ENCODE data around the gene DPYSL3.

DPYSL3 gene

GRCh38 chr5:147360816-147361215 lies 149.1 kb downstream of the DPYSL3 start:
- DNase-seq, result no peak

- no peak for DNase-seq
These were observed 150.3 kb downstream of the DPYSL3 start for GRCh38 chr5:147359581-147359980.

- DNase-seq, result no peak
These were observed 150.8 kb downstream of the DPYSL3 start for GRCh38 chr5:147359101-147359500.

GRCh38 chr5:147349241-147349640 lies 160.6 kb downstream of the DPYSL3 start:
- no peak for DNase-seq

- DNase-seq, result no peak
These were observed 161.4 kb downstream of the DPYSL3 start for GRCh38 chr5:147348451-147348850.

- no peak for DNase-seq
These were observed 161.8 kb downstream of the DPYSL3 start for GRCh38 chr5:147348046-147348445.

GRCh38 chr5:147346006-147346561 lies 163.8 kb downstream of the DPYSL3 start:
- DNase-seq, result no peak

GRCh38 chr5:147344861-147345260 lies 165.0 kb downstream of the DPYSL3 start:
- no peak for DNase-seq

- no peak for DNase-seq
These were observed 168.5 kb downstream of the DPYSL3 start for GRCh38 chr5:147341345-147341744.

- DNase-seq, result no peak
These were observed 168.9 kb downstream of the DPYSL3 start for GRCh38 chr5:147340941-147341340.
